Aorta (tissue), 5 donors: ENCODE results near the gene SAPCD1. TPM values are rescaled to one million over a fixed set of nuclear protein-coding genes. Genes with fewer than 3 reads are reported as not detected.
A peak's percentile ranks its signal among the peaks of the same experiment; 100 is the strongest.
"Not testable (repeated sequence)": the region's sequence is repeated elsewhere in the genome, so short reads cannot be mapped to it uniquely, and the experiment has no call there.

Experiments used
- ATAC-seq: fragments of 200-7000 bp; cut with Tn5 transposase; one replicate; pipeline ENCODE4 v1.9.1; 2022; ENCODE audit warnings: moderate library complexity; ENCODE audit not compliant: low FRiP score
- DNase-seq, 2 donors: peaks; one replicate each; pipeline ENCODE4 v3.0.0-alpha.2; 2020
- H3K27ac ChIP-seq, 2 donors: one replicate each; pipeline ENCODE4 v1.5.1; 2013; ENCODE audit warnings: low read length in 2 of 2, mild to moderate bottlenecking in 2 of 2, moderate library complexity in 2 of 2, control low read depth in 1 of 2, inconsistent platforms in 1 of 2, low read depth in 1 of 2
- H3K27me3 ChIP-seq, 2 donors: one replicate each; pipeline ENCODE4 v1.6.1; 2013; ENCODE audit warnings: control low read depth in 1 of 2, low read length in 1 of 2, mild to moderate bottlenecking in 1 of 2, moderate library complexity in 1 of 2; ENCODE audit not compliant: insufficient read depth in 2 of 2, control insufficient read depth in 1 of 2
- H3K36me3 ChIP-seq, 2 donors: one replicate each; pipeline ENCODE4 v1.6.1; 2013; ENCODE audit warnings: control low read depth in 1 of 2, low read length in 1 of 2, mild to moderate bottlenecking in 1 of 2; ENCODE audit not compliant: insufficient read depth in 2 of 2, control insufficient read depth in 1 of 2
- H3K4me1 ChIP-seq, 2 donors: one replicate each; pipeline ENCODE4 v1.6.1; 2013; ENCODE audit warnings: low read length in 2 of 2, control low read depth in 1 of 2, mild to moderate bottlenecking in 1 of 2, moderate library complexity in 1 of 2; ENCODE audit not compliant: insufficient read depth in 2 of 2, control insufficient read depth in 1 of 2
- H3K4me3 ChIP-seq, 2 donors: one replicate each; pipeline ENCODE4 v1.5.1; 2013; ENCODE audit warnings: low read length in 2 of 2, control low read depth in 1 of 2, mild to moderate bottlenecking in 1 of 2
- H3K9me3 ChIP-seq: one replicate; pipeline ENCODE4 v1.6.1; 2013; ENCODE audit warnings: mild to moderate bottlenecking, low read length; ENCODE audit not compliant: control insufficient read depth
- WGBS, 2 donors: extraction: QIAGEN DNeasy Blood & Tissue Kit; methylation state at CpG; one replicate each; pipeline ENCODE4 v1.1.7; 2013; 5-methylcytosine and 5-hydroxymethylcytosine counted together
- intact Hi-C, 2 donors: fragments of 100-400 bp; cut with DNase I; formaldehyde crosslinking; loops; one replicate each; pipeline versions ENCODE4 v1.14.2 to v1.15.0; 2022
- polyA plus RNA-seq, 2 donors: library from polyadenylated mRNA; stranded (reverse); fragments of 200-250 nt; gene quantifications; one replicate each; pipeline ENCODE4 v1.2.3, GENCODE V29; 2013
- total RNA-seq, 2 donors: library from RNA; stranded (reverse); fragmentation: NEBNext Ultra II Directional; extraction: Animal tissue kit (Norgen Biotek cat#: 25700); gene quantifications; one replicate each; pipeline ENCODE4 v1.2.1, GENCODE V29; 2021
- donor health status: healthy with polysubstance abuse.
- donor health status: Bipolar disorder and iron deficiency.
- donor health status: DM: no; HTN: no; CAD: no.
- donor health status: DM: no; HTN: no; CAD: no.
- donor health status: DM: yes; HTN: yes; CAD: no.

The SAPCD1 gene
- total and polyA plus RNA-seq, 4 donors, result 0.68 to 3.2 (median 2.9) TPM; not detected in 1

DNA sequence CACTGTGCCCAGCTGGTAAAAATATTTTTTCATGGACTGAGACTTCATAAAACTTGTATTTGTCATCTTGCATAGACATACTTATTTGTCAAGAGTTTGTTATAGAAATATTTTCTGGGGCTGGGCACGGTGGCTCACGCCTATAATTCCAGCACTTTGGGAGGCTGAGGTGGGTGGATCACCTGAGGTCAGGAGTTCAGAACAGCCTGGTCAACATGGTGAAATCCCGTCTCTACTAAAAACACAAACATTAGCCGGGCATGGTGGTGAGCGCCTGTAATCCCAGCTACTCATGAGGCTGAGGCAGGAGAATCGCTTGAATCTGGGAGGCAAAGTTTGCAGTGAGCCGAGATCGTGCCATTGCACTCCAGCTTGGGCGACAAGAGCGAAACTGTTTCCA is 46.1 kb downstream of the SAPCD1 start:
- DNase-seq, intact Hi-C loops, H3K27me3 ChIP-seq, H3K36me3 ChIP-seq, H3K27ac ChIP-seq, ATAC-seq, H3K4me1 ChIP-seq, H3K9me3 ChIP-seq, H3K4me3 ChIP-seq: not testable (repeated sequence)
- whole genome bisulfite sequencing, 2 donors, result 87 to 88% methylated on average over 10 of the region's 10 CpGs

GRCh38 chr6:31811645-31812044 is 49.2 kb downstream of the SAPCD1 start:
- no peak for DNase-seq
- H3K9me3 ChIP-seq, result no peaks in the 10 kb centered on the region
- peaks cover 0 to 4% of the 10 kb centered on the region in 2 donors for H3K4me1 ChIP-seq
- intact Hi-C loops, result no loop called here
- H3K27me3 ChIP-seq, result no peaks in the 10 kb centered on the region
- no peaks in the 10 kb centered on the region for H3K36me3 ChIP-seq
- no peak overlapping the region for H3K27ac ChIP-seq
- no peak overlapping the region for H3K4me3 ChIP-seq
- 92 to 94% methylated on average over 12 of the region's 12 CpGs for WGBS, 2 donors
- ATAC-seq, result no peak

GRCh38 chr6:31813465-31813849 is 51.0 kb downstream of the SAPCD1 start:
- Histone ChIP-seq H3K27me3 (no peaks in the 10 kb centered on the region), H3K9me3 (no peaks in the 10 kb centered on the region), H3K27ac (peak overlapping the region in 1 of 2 donors; percentile 81), H3K36me3 (no peaks in the 10 kb centered on the region), H3K4me3 (no peak overlapping the region), H3K4me1 (peaks cover 0 to 4% of the 10 kb centered on the region in 2 donors)
- DNase-seq (peak in 1 of 2 donors; percentile 51), ATAC-seq (no peak)
- 92 to 95% methylated on average over 7 of the region's 7 CpGs for WGBS, 2 donors
- intact Hi-C loops, result no loop called here

Other genes with a start within 250 kb of the SAPCD1 start
Only the 30 nearest of the 42 such genes appear.
- gene LST1, start 176.4 kb upstream of the SAPCD1 start, total RNA-seq, result 10 to 100 TPM; 21.1 to 24.6 TPM
- gene LST1, start 176.4 kb upstream of the SAPCD1 start, polyA plus RNA-seq, result 10 to 100 TPM in 1 of 2 donors, 1 to 10 TPM in 1; 7.9 to 23.4 TPM
- not detected for gene NCR3, start 169.7 kb upstream of the SAPCD1 start, total RNA-seq
- not detected for gene NCR3, start 169.7 kb upstream of the SAPCD1 start, polyA plus RNA-seq
- gene AIF1, start 147.4 kb upstream of the SAPCD1 start, total RNA-seq, result 10 to 100 TPM; 32.6 to 68.3 TPM
- gene AIF1, start 147.4 kb upstream of the SAPCD1 start, polyA plus RNA-seq, result 100 to 1,000 TPM in 1 of 2 donors, 10 to 100 TPM in 1; 38.2 to 166 TPM
- 100 to 1,000 TPM; 154 to 164 TPM for gene PRRC2A, start 141.9 kb upstream of the SAPCD1 start, total RNA-seq
- gene PRRC2A, start 141.9 kb upstream of the SAPCD1 start, polyA plus RNA-seq, result 100 to 1,000 TPM in 1 of 2 donors, 10 to 100 TPM in 1; 28.5 to 152 TPM
- gene BAG6, start 110.0 kb upstream of the SAPCD1 start, total RNA-seq, result 100 to 1,000 TPM; 207 to 215 TPM
- gene BAG6, start 110.0 kb upstream of the SAPCD1 start, polyA plus RNA-seq, result 100 to 1,000 TPM in 1 of 2 donors, 10 to 100 TPM in 1; 75.0 to 379 TPM
- gene APOM, start 106.8 kb upstream of the SAPCD1 start, total RNA-seq, result under 1 TPM; 0.42 to 0.96 TPM
- gene APOM, start 106.8 kb upstream of the SAPCD1 start, polyA plus RNA-seq, result 1 to 10 TPM in 1 of 2 donors, not detected in 1; 2.6 TPM
- gene C6orf47, start 101.9 kb upstream of the SAPCD1 start, total RNA-seq, result 10 to 100 TPM; 18.3 to 20.2 TPM
- gene C6orf47, start 101.9 kb upstream of the SAPCD1 start, polyA plus RNA-seq, result 10 to 100 TPM in 1 of 2 donors, 1 to 10 TPM in 1; 7.5 to 12.0 TPM
- 10 to 100 TPM; 10.9 to 16.5 TPM for gene GPANK1, start 97.7 kb upstream of the SAPCD1 start, total RNA-seq
- gene GPANK1, start 97.7 kb upstream of the SAPCD1 start, polyA plus RNA-seq, result 10 to 100 TPM; 15.9 to 22.8 TPM
- 100 to 1,000 TPM; 100 to 106 TPM for gene CSNK2B, start 96.6 kb upstream of the SAPCD1 start, total RNA-seq
- gene CSNK2B, start 96.6 kb upstream of the SAPCD1 start, polyA plus RNA-seq, result 100 to 1,000 TPM; 122 to 191 TPM
- 10 to 100 TPM; 19.6 to 20.8 TPM for gene LY6G5B, start 92.7 kb upstream of the SAPCD1 start, total RNA-seq
- 10 to 100 TPM in 1 of 2 donors, 1 to 10 TPM in 1; 1.6 to 25.1 TPM for gene LY6G5B, start 92.7 kb upstream of the SAPCD1 start, polyA plus RNA-seq
- gene LY6G5C, start 81.6 kb upstream of the SAPCD1 start, total RNA-seq, result 1 to 10 TPM; 1.2 to 3.3 TPM
- gene LY6G5C, start 81.6 kb upstream of the SAPCD1 start, polyA plus RNA-seq, result 1 to 10 TPM; 3.3 to 5.9 TPM
- gene ABHD16A, start 59.3 kb upstream of the SAPCD1 start, total RNA-seq, result 10 to 100 TPM; 41.8 to 48.1 TPM
- gene ABHD16A, start 59.3 kb upstream of the SAPCD1 start, polyA plus RNA-seq, result 10 to 100 TPM; 12.9 to 50.1 TPM
- gene LY6G6F, start 55.8 kb upstream of the SAPCD1 start, total RNA-seq, result not detected
- not detected for gene LY6G6F, start 55.8 kb upstream of the SAPCD1 start, polyA plus RNA-seq
- not detected for gene LY6G6D, start 47.3 kb upstream of the SAPCD1 start, total RNA-seq
- not detected for gene LY6G6D, start 47.3 kb upstream of the SAPCD1 start, polyA plus RNA-seq
- gene LY6G6C, start 40.9 kb upstream of the SAPCD1 start, total RNA-seq, result not detected
- gene LY6G6C, start 40.9 kb upstream of the SAPCD1 start, polyA plus RNA-seq, result not detected
- gene MPIG6B, start 39.3 kb upstream of the SAPCD1 start, total RNA-seq, result under 1 TPM; 0.84 to 0.96 TPM
- not detected for gene MPIG6B, start 39.3 kb upstream of the SAPCD1 start, polyA plus RNA-seq
- gene DDAH2, start 33.4 kb upstream of the SAPCD1 start, total RNA-seq, result 100 to 1,000 TPM; 122 to 133 TPM
- gene DDAH2, start 33.4 kb upstream of the SAPCD1 start, polyA plus RNA-seq, result 100 to 1,000 TPM; 118 to 189 TPM
- gene CLIC1, start 26.1 kb upstream of the SAPCD1 start, total RNA-seq, result 100 to 1,000 TPM; 303 to 322 TPM
- 100 to 1,000 TPM; 331 to 368 TPM for gene CLIC1, start 26.1 kb upstream of the SAPCD1 start, polyA plus RNA-seq
- 10 to 100 TPM in 1 of 2 donors, 1 to 10 TPM in 1; 5.9 to 15.1 TPM for gene MSH5, start 22.7 kb upstream of the SAPCD1 start, total RNA-seq
- 1 to 10 TPM in 1 of 2 donors, not detected in 1; 7.0 TPM for gene MSH5, start 22.7 kb upstream of the SAPCD1 start, polyA plus RNA-seq
- gene VWA7, start 14.7 kb downstream of the SAPCD1 start, total RNA-seq, result 1 to 10 TPM in 1 of 2 donors, under 1 TPM in 1; 0.58 to 1.3 TPM
- gene VWA7, start 14.7 kb downstream of the SAPCD1 start, polyA plus RNA-seq, result under 1 TPM in 1 of 2 donors, not detected in 1; 0.23 TPM
- 10 to 100 TPM; 44.4 to 49.6 TPM for gene VARS1, start 33.1 kb downstream of the SAPCD1 start, total RNA-seq
- 10 to 100 TPM in 1 of 2 donors, 1 to 10 TPM in 1; 9.8 to 26.4 TPM for gene VARS1, start 33.1 kb downstream of the SAPCD1 start, polyA plus RNA-seq
- gene LSM2, start 44.3 kb downstream of the SAPCD1 start, total RNA-seq, result 10 to 100 TPM; 32.4 to 33.4 TPM
- gene LSM2, start 44.3 kb downstream of the SAPCD1 start, polyA plus RNA-seq, result 10 to 100 TPM; 41.7 to 42.2 TPM
- gene HSPA1L, start 52.6 kb downstream of the SAPCD1 start, total RNA-seq, result 1 to 10 TPM; 1.9 TPM
- 1 to 10 TPM; 1.3 to 2.1 TPM for gene HSPA1L, start 52.6 kb downstream of the SAPCD1 start, polyA plus RNA-seq
- gene HSPA1A, start 52.9 kb downstream of the SAPCD1 start, total RNA-seq, result 100 to 1,000 TPM; 194 to 454 TPM
- 10 to 100 TPM; 55.1 to 98.7 TPM for gene HSPA1A, start 52.9 kb downstream of the SAPCD1 start, polyA plus RNA-seq
- 100 to 1,000 TPM; 155 to 332 TPM for gene HSPA1B, start 65.1 kb downstream of the SAPCD1 start, total RNA-seq
- 10 to 100 TPM; 23.2 to 61.1 TPM for gene HSPA1B, start 65.1 kb downstream of the SAPCD1 start, polyA plus RNA-seq
- 10 to 100 TPM; 23.9 to 24.6 TPM for gene NEU1, start 100.2 kb downstream of the SAPCD1 start, total RNA-seq
- 10 to 100 TPM; 20.3 to 23.7 TPM for gene NEU1, start 100.2 kb downstream of the SAPCD1 start, polyA plus RNA-seq
- 1 to 10 TPM in 1 of 2 donors, under 1 TPM in 1; 0.60 to 1.5 TPM for gene SLC44A4, start 116.3 kb downstream of the SAPCD1 start, total RNA-seq
- 10 to 100 TPM in 1 of 2 donors, under 1 TPM in 1; 0.31 to 12.0 TPM for gene SLC44A4, start 116.3 kb downstream of the SAPCD1 start, polyA plus RNA-seq
- gene EHMT2, start 135.0 kb downstream of the SAPCD1 start, total RNA-seq, result 10 to 100 TPM; 23.6 to 40.4 TPM
- gene EHMT2, start 135.0 kb downstream of the SAPCD1 start, polyA plus RNA-seq, result 10 to 100 TPM; 16.7 to 56.8 TPM
- gene ZBTB12, start 139.4 kb downstream of the SAPCD1 start, total RNA-seq, result 1 to 10 TPM; 1.8 to 4.9 TPM
- 1 to 10 TPM; 1.2 to 3.4 TPM for gene ZBTB12, start 139.4 kb downstream of the SAPCD1 start, polyA plus RNA-seq
- gene C2, start 165.1 kb downstream of the SAPCD1 start, total RNA-seq, result 10 to 100 TPM; 20.8 to 46.6 TPM
- gene C2, start 165.1 kb downstream of the SAPCD1 start, polyA plus RNA-seq, result 10 to 100 TPM in 1 of 2 donors, 1 to 10 TPM in 1; 5.6 to 16.7 TPM